OCI-LY3 (cell line): ENCODE measurements around the gene AOAH.

Experiments
- H2AFZ ChIP-seq: fragments of 200-600, 300-600 bp; shearing (Covaris generic); 2 replicates; pipeline ENCODE4 v1.6.0; 2014; ENCODE audit warnings: antibody characterized with exemption, low read depth, low read length
- H3K27ac ChIP-seq: fragments of 200-600, 300-600 bp; sonication (generic); 2 replicates; pipeline ENCODE4 v1.5.1; 2014; ENCODE audit warnings: mild to moderate bottlenecking, low read length, moderate library complexity, mixed read lengths
- H3K27me3 ChIP-seq: fragments of 200-600, 300-600 bp; sonication (generic); 2 replicates; pipeline ENCODE4 v1.6.1; 2014; ENCODE audit warnings: low read depth, low read length, mixed read lengths
- H3K36me3 ChIP-seq: fragments of 200-600, 300-600 bp; sonication (generic); replicated peaks from 2 replicates; pipeline ENCODE3; 2014; ENCODE audit warnings: low read depth, low read length, mixed read lengths
- H3K4me1 ChIP-seq: fragments of 300-600, 200-600 bp; sonication (generic); 2 replicates; pipeline ENCODE4 v1.6.1; 2014; ENCODE audit warnings: low read length, mixed read lengths
- H3K4me2 ChIP-seq: fragments of 200-600, 300-600 bp; sonication (generic); 2 replicates; pipeline ENCODE4 v1.6.1; 2014; ENCODE audit warnings: low read length, mixed read lengths
- H3K4me3 ChIP-seq: fragments of 300-600, 200-600 bp; sonication (generic); 2 replicates; pipeline ENCODE4 v1.5.1; 2014; ENCODE audit warnings: antibody characterized with exemption, mild to moderate bottlenecking, low read length, moderate library complexity
- H3K79me2 ChIP-seq: fragments of 300-600, 200-600 bp; shearing (Covaris generic); 2 replicates; pipeline ENCODE4 v1.6.1; 2014; ENCODE audit warnings: mild to moderate bottlenecking, low read length, mixed read lengths
- H3K9ac ChIP-seq: fragments of 300-600, 200-600 bp; shearing (Covaris generic); 2 replicates; pipeline ENCODE4 v1.6.0; 2014; ENCODE audit warnings: mild to moderate bottlenecking, low read length, moderate library complexity
- H3K9me3 ChIP-seq: fragments of 200-600, 300-600 bp; shearing (Covaris generic); 2 replicates; pipeline ENCODE4 v1.6.1; 2014; ENCODE audit warnings: low read length, mixed read lengths; ENCODE audit not compliant: insufficient read depth
- H4K20me1 ChIP-seq: fragments of 200-600, 300-600 bp; sonication (generic); 2 replicates; pipeline ENCODE4 v1.6.1; 2016; ENCODE audit warnings: low read length, mixed read lengths; ENCODE audit not compliant: insufficient read depth
- CTCF ChIP-seq: fragments of 200-600, 300-600 bp; sonication (generic); IDR thresholded peaks from 2 replicates; pipeline ENCODE4 v1.5.1; 2014; ENCODE audit warnings: antibody characterized with exemption, low read length, low read depth
- EZH2phosphoT487 ChIP-seq: fragments of 200-600 bp; shearing (Covaris generic); IDR thresholded peaks from 2 replicates; pipeline ENCODE4 v1.6.1; 2018; ENCODE audit warnings: antibody characterized with exemption, mixed run types, low read depth

AOAH gene

GRCh38 chr7:36758879-36759278 lies 34.6 kb upstream of the AOAH start:
- H3K27ac ChIP-seq, result no peak overlapping the region
- no peaks in the 10 kb centered on the region for H3K9me3 ChIP-seq
- no peak overlapping the region for H3K4me2 ChIP-seq
- H4K20me1 ChIP-seq, result no peaks in the 10 kb centered on the region; the same call in 1 of the 2 replicates
- TF ChIP-seq EZH2phosphoT487 (no peak), CTCF (no peak)
- no peaks in the 10 kb centered on the region for H3K79me2 ChIP-seq
- no peak overlapping the region for H3K4me3 ChIP-seq
- no peaks in the 10 kb centered on the region for H3K27me3 ChIP-seq
- no peaks in the 10 kb centered on the region for H3K36me3 ChIP-seq
- no peak overlapping the region for H3K9ac ChIP-seq
- no peak overlapping the region for H2AFZ ChIP-seq
- peaks cover 19% of the 10 kb centered on the region for H3K4me1 ChIP-seq

- Histone ChIP-seq H3K9ac (no peak overlapping the region), H3K36me3 (no peaks in the 10 kb centered on the region), H3K27me3 (peaks cover 5% of the 10 kb centered on the region; the same call in 1 of the 2 replicates), H3K4me2 (peak overlapping the region; percentile 29; the same call in 1 of the 2 replicates), H3K4me3 (no peak overlapping the region), H4K20me1 (no peaks in the 10 kb centered on the region; the same call in 1 of the 2 replicates), H3K79me2 (no peaks in the 10 kb centered on the region), H3K4me1 (peaks cover 21% of the 10 kb centered on the region), H3K27ac (no peak overlapping the region), H2AFZ (no peak overlapping the region), H3K9me3 (no peaks in the 10 kb centered on the region)
- TF ChIP-seq EZH2phosphoT487 (no peak), CTCF (no peak)
Measured at GRCh38 chr7:36755484-36755883, 31.2 kb upstream of the AOAH start.

GRCh38 chr7:36752026-36752711 lies 27.9 kb upstream of the AOAH start:
- H3K27me3 ChIP-seq, result peaks cover 6% of the 10 kb centered on the region; the same call in 1 of the 2 replicates
- H3K4me1 ChIP-seq, result peaks cover 54% of the 10 kb centered on the region
- no peaks in the 10 kb centered on the region; the same call in 1 of the 2 replicates for H4K20me1 ChIP-seq
- no peak overlapping the region for H3K27ac ChIP-seq
- H3K79me2 ChIP-seq, result no peaks in the 10 kb centered on the region
- no peak overlapping the region for H3K9ac ChIP-seq
- no peak for TF ChIP-seq CTCF
- TF ChIP-seq EZH2phosphoT487, result no peak
- no peaks in the 10 kb centered on the region for H3K9me3 ChIP-seq
- no peak overlapping the region for H2AFZ ChIP-seq
- H3K4me3 ChIP-seq, result no peak overlapping the region
- H3K4me2 ChIP-seq, result no peak overlapping the region
- H3K36me3 ChIP-seq, result no peaks in the 10 kb centered on the region

GRCh38 chr7:36750451-36750850 lies 26.2 kb upstream of the AOAH start:
- peaks cover 66% of the 10 kb centered on the region for H3K4me1 ChIP-seq
- H3K9ac ChIP-seq, result no peak overlapping the region
- H4K20me1 ChIP-seq, result no peaks in the 10 kb centered on the region
- H3K4me3 ChIP-seq, result no peak overlapping the region
- TF ChIP-seq EZH2phosphoT487, result no peak
- no peak for TF ChIP-seq CTCF
- no peak overlapping the region for H3K4me2 ChIP-seq
- H3K27me3 ChIP-seq, result peaks cover 6% of the 10 kb centered on the region; the same call in 1 of the 2 replicates
- no peaks in the 10 kb centered on the region for H3K9me3 ChIP-seq
- H3K79me2 ChIP-seq, result no peaks in the 10 kb centered on the region
- no peaks in the 10 kb centered on the region for H3K36me3 ChIP-seq
- H2AFZ ChIP-seq, result no peak overlapping the region
- no peak overlapping the region for H3K27ac ChIP-seq
